ENCODE measurements around the gene OR7C1.
"Not testable (repeated sequence)": the region's sequence is repeated elsewhere in the genome, so short reads cannot be mapped to it uniquely, and the experiment has no call there.

OR7C1 gene

GRCh38 chr19:14784730-14785101, 50.3 kb downstream of the OR7C1 start:
- peak; percentile 84 for ATAC-seq
- peak; percentile 72 for DNase-seq

GRCh38 chr19:14783410-14783998, 51.5 kb downstream of the OR7C1 start:
- ATAC-seq, DNase-seq: not testable (repeated sequence)

GRCh38 chr19:14782626-14783409, 52.2 kb downstream of the OR7C1 start:
- DNase-seq = no peak
- no peak for ATAC-seq

DNA sequence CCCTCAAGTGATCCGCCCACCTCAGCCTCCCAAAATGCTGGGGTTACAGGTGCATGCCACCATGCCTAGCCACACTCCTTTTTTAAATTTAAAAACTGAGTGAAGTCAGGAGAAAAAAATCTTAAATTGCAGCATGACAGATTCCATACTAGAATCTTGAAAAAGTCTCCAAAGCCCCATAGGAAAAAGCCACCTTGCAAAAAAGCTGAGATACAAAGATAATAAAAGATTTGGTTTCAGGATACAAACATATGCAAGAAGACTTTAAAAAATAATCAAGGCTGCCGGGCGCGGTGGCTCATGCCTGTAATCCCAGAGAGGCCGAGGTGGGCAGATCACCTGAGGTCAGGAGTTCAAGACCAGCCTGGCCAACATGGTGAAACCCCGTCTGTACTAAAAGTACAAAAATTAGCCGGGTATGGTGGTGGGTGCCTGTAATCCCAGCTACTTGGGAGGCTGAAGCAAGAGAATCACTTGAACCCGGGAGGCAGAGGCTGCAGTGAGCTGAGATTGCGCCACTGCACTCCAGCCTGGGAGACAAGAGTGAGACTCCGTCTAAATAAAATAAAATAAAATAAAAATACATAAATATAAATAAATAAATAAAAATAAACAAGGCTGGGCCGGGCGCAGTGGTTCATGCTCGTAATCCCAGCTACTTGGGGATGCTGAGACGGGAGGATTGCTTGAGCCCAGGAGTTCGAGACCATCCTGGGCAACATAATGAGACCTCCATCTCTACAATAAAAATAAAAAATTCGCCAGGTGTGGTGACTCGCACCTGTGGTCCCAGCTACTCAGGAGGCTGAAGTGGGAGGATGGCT, 53.1 kb downstream of the OR7C1 start:
- DNase-seq, ATAC-seq: not testable (repeated sequence)

GRCh38 chr19:14780622-14781225, 54.3 kb downstream of the OR7C1 start:
- ATAC-seq, DNase-seq: not testable (repeated sequence)

DNA sequence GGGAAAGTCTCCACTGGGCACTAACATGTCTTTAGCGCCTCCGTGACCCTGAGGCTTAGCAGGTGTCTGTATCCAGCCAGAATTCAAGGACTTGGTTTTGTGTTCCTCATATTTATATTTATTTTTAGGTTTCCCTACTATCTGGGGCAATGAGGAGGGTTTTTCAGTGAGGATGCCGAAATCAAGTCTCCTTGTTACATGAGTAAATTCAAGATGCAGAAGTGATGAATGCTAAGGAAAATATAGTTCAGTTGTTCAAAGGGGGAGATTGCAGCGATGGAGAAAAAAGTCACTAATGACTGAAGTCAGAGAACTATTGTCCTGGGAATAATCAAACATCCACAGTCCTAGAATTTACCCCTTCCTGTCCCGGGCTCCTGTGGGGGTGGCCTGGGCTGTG, 55.8 kb downstream of the OR7C1 start:
- ATAC-seq (no peak), DNase-seq (no peak)

- not testable (repeated sequence) for ATAC-seq, DNase-seq
Measured at GRCh38 chr19:14778110-14778845, 56.7 kb downstream of the OR7C1 start, which contains the start of gene ADGRE2. Gene ADGRE2 (minus strand): TSS chr19:14778560. CDS start chr19:14776756, 1,804 bp downstream.

GRCh38 chr19:14777645-14778044, 57.3 kb downstream of the OR7C1 start:
- ATAC-seq, DNase-seq: not testable (repeated sequence)

DNA sequence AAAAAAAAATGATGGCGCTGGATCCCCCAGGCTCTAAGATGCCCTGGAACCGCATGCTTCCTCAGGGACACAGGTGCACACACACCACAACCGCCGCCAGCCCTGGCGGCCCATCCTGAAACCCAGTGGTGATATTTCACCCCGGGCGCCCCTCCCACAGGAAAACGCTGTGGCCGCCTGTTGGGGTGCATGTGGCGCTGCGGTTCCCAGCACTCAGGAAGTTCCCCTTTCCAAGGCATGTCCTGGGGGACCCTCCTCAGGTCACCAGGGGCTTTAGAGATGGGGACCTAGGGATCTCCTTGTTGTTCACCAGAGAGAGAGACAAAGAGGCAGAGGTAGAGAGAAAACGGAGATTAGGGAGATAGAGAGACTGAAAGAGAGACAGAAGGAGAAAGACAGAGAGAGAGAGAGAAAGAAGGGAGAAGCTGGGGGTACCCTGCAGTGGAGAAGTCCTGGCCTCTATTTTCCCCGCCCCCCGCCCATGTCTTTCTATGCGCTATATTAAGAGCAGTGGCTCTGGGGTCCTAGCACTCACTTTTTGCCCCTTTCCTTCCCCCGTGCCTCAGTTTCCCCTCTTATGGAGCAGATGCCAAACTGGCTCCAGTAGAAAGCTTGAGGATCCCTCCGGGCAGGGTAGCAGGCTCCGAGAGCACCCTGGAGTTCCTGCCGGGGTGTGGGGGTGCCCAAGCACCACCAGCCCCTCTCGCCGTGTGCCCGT, 59.0 kb downstream of the OR7C1 start:
- peak; percentile 28 for DNase-seq
- no peak for ATAC-seq

DNA sequence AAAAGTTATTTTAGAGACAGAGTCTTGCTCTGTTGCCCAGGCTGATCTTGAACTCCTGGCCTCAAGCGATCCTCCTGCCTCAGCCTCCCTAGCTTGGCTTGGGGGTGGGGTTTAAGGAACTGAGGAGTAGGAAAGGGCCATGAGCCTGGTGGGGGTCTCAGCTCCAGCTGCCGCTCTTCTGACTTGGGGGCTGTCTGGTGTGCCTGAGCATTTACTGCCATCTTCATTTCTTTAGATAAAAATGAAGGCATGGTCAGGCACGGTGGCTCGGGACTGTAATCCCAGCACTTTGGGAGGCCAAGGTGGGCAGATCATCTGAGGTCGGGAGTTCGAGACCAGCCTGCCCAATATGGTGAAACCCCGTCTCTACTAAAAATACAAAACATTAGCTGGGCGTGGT, 59.7 kb downstream of the OR7C1 start:
- not testable (repeated sequence) for ATAC-seq, DNase-seq

GRCh38 chr19:14774373-14774772, 60.6 kb downstream of the OR7C1 start:
- ATAC-seq = no peak
- no peak for DNase-seq

GRCh38 chr19:14773722-14774121, 61.3 kb downstream of the OR7C1 start:
- not testable (repeated sequence) for DNase-seq, ATAC-seq

DNA sequence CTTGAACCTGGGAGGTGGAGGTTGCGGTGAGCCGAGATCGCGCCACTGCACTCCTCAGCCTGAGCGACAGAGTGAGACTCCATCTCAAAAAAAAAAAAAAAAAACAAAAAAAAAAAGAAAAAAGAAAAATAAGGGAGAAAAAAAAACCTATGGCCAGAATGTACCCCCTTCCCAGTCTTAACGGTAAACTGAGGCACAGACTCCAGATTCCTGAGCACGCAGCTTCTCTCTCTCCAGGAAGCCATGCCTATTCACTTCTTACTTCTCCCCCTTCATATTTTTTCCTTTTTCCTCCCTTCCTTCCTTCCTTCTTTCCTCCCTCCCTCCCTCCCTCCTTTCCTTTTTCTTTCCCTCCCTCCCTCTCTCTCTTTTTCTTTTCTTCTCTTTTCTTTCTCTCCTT, 62.0 kb downstream of the OR7C1 start:
- DNase-seq (no peak), ATAC-seq (no peak)

- no peak for DNase-seq
- ATAC-seq = no peak
Measured at GRCh38 chr19:14772467-14772866, 62.5 kb downstream of the OR7C1 start.

- no peak for ATAC-seq
- no peak for DNase-seq
Measured at GRCh38 chr19:14770944-14771839, 63.8 kb downstream of the OR7C1 start.

GRCh38 chr19:14770136-14770535, 64.8 kb downstream of the OR7C1 start:
- no peak for ATAC-seq
- no peak for DNase-seq

DNA sequence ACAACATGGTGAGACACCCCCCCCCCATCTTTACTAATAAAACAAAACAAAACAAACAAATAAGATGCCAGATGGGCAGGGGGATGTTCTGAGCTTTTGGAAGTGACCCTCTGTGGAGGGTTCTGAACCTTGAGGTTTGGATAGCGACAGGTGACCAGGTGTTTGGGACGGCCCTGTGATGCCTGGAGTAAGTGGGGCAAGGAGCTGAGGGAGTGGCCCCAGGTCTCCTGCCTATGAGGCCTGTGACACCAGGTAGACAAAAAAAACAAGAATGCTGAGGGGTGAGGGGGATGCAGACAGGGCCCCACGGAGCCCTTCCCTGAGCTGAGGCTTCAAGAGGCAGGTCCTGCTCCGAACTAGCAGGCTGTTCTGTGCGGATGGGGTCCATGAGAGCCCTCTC, 65.8 kb downstream of the OR7C1 start:
- ATAC-seq (no peak), DNase-seq (no peak)

- ATAC-seq = no peak
- no peak for DNase-seq
Measured at GRCh38 chr19:14768001-14768400, 67.0 kb downstream of the OR7C1 start.

DNA sequence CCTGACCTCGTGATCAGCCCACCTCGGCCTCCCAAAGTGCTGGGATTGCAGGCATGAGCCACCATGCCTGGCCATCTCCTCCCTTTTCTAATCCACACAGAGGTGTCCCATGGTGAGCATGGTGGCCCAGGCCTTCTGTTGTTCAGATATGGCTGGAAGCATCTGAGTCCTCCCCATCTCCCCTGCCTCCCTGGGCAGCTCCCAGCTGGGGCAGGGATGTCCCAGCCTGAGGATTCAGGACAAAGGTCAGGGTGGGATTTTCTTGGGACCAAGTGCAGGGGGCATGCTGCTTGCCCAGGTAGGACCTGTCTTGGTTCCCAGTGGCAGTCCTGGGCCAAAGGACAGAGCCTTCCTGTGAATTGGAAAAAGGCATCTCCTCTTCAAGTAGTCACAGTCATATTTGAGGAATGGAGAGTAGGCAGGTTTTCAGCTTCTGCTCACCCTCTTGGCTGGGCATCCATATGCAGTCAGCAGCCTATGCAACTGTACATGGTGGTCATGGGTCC, 67.5 kb downstream of the OR7C1 start:
- ATAC-seq (no peak), DNase-seq (no peak)

- not testable (repeated sequence) for DNase-seq, ATAC-seq
Measured at GRCh38 chr19:14765841-14766240, 69.1 kb downstream of the OR7C1 start.
